Left lung (tissue), 10 donors: ENCODE data around the gene NHERF1. TPM values are rescaled to one million over a fixed set of nuclear protein-coding genes. Genes with fewer than 3 reads are reported as not detected.

Experiments
- ATAC-seq: fragments of 200-7000 bp; cut with Tn5 transposase; one replicate; pipeline ENCODE4 v1.9.1; 2020; ENCODE audit warnings: moderate library complexity
- DNase-seq, 4 donors: peaks; one replicate each; pipeline ENCODE4 v3.0.0-alpha.2; 2013 to 2020
- H3K27ac ChIP-seq, 2 donors: fragments of 200-600 bp; sonication (generic) in 1 of 2; one replicate each; pipeline versions ENCODE4 v1.5.0 to v1.8.0; 2020 to 2021
- H3K27me3 ChIP-seq, 2 donors: fragments of 200-600 bp; sonication (generic) in 1 of 2; one replicate each; pipeline versions ENCODE4 v1.5.0 to v1.8.0; 2020 to 2021
- H3K36me3 ChIP-seq, 2 donors: fragments of 200-600 bp; sonication (generic) in 1 of 2; one replicate each; pipeline versions ENCODE4 v1.5.0 to v1.8.0; 2020 to 2021
- H3K4me1 ChIP-seq, 2 donors: fragments of 200-600 bp; one replicate each; pipeline ENCODE4 v1.8.0; 2021
- H3K4me3 ChIP-seq, 2 donors: fragments of 200-600 bp; sonication (generic) in 1 of 2; one replicate each; pipeline versions ENCODE4 v1.5.0 to v1.8.0; 2020 to 2021; ENCODE audit warnings: mild to moderate bottlenecking in 1 of 2
- H3K9me3 ChIP-seq, 2 donors: fragments of 200-600 bp; sonication (generic) in 1 of 2; one replicate each; pipeline versions ENCODE4 v1.5.0 to v1.8.0; 2020 to 2021
- CTCF ChIP-seq, 2 donors: fragments of 200-600 bp; sonication (generic) in 1 of 2; IDR thresholded peaks; one replicate each; pipeline versions ENCODE4 v1.5.0 to v1.8.0; 2021; ENCODE audit warnings: antibody characterized with exemption in 2 of 2
- intact Hi-C, 2 donors: fragments of 100-400 bp; cut with DNase I; formaldehyde crosslinking; loops; one replicate each; pipeline versions ENCODE4 v1.11.2 to v1.14.2; 2022
- microRNA-seq, 2 donors: library from miRNA; unstranded; fragments of <30 nt; microRNA quantifications; one replicate each; pipeline ENCODE4, GENCODE V29; 2019
- polyA plus RNA-seq, 6 donors: library from polyadenylated mRNA; unstranded; fragments of 120-200 nt; gene quantifications; one replicate each; pipeline ENCODE4 v1.2.1, GENCODE V29; 2013; ENCODE audit not compliant: insufficient read length in 6 of 6
- total RNA-seq, 2 donors: library from RNA; stranded (reverse); fragmentation: NEBNext Ultra II Directional; extraction: Animal tissue kit (Norgen Biotek cat#: 25700); gene quantifications; one replicate each; pipeline ENCODE4 v1.2.1, GENCODE V29; 2021
- donor health status: DM: no; HTN: yes; CAD: no.
- donor health status: DM: no; HTN: no; CAD: no.

The NHERF1 gene
- total and polyA plus RNA-seq, 8 donors = 25.5 to 65.5 (median 48.6) TPM

GRCh38 chr17:74816905-74817620, 68.6 kb downstream of the NHERF1 start:
- no peak for TF ChIP-seq CTCF (IDR thresholded peaks at IDR 0.05)
- ATAC-seq = no peak
- Histone ChIP-seq H3K4me3 (no peak overlapping the region), H3K36me3 (peaks cover 0 to 48% of the 10 kb centered on the region in 2 donors), H3K27ac (no peak overlapping the region), H3K9me3 (no peaks in the 10 kb centered on the region), H3K27me3 (no peaks in the 10 kb centered on the region), H3K4me1 (peaks cover 0 to 21% of the 10 kb centered on the region in 2 donors)
- intact Hi-C loops = no loop called here
- DNase-seq = no peak

GRCh38 chr17:74818291-74818938, 70.0 kb downstream of the NHERF1 start:
- intact Hi-C loops = no loop called here
- Histone ChIP-seq H3K4me1 (peaks cover 0 to 8% of the 10 kb centered on the region in 2 donors), H3K27ac (no peak overlapping the region), H3K4me3 (no peak overlapping the region), H3K9me3 (no peaks in the 10 kb centered on the region), H3K36me3 (peaks cover 0 to 57% of the 10 kb centered on the region in 2 donors), H3K27me3 (no peaks in the 10 kb centered on the region)
- TF ChIP-seq CTCF (IDR thresholded peaks at IDR 0.05) = no peak
- DNase-seq (no peak), ATAC-seq (no peak)

Small RNA genes lying within 50 kb of the gene (microRNA-seq; reads per million reads assigned to microRNA genes)
- 47.1 to 62.3 reads per million in 2 donors for gene MIR3615

Other genes starting within 250 kb of the NHERF1 start
- gene CD300LB, start 217.2 kb upstream of the NHERF1 start, total RNA-seq = 1 to 10 TPM in 1 of 2 donors, under 1 TPM in 1; 0.58 to 1.6 TPM
- under 1 TPM; 0.13 to 0.44 (median 0.23) TPM for gene CD300LB, start 217.2 kb upstream of the NHERF1 start, polyA plus RNA-seq
- 10 to 100 TPM in 1 of 2 donors, 1 to 10 TPM in 1; 6.6 to 11.0 TPM for gene CD300C, start 202.5 kb upstream of the NHERF1 start, total RNA-seq
- gene CD300C, start 202.5 kb upstream of the NHERF1 start, polyA plus RNA-seq = under 1 TPM; 0.40 to 0.61 (median 0.53) TPM
- gene CD300H, start 181.1 kb upstream of the NHERF1 start, total RNA-seq = under 1 TPM in 1 of 2 donors, not detected in 1; 0.76 TPM
- under 1 TPM in 2 of 6 donors, not detected in 4; 0.32 to 0.64 TPM for gene CD300H, start 181.1 kb upstream of the NHERF1 start, polyA plus RNA-seq
- under 1 TPM in 1 of 2 donors, not detected in 1; 0.29 TPM for gene CD300LD, start 156.3 kb upstream of the NHERF1 start, total RNA-seq
- gene CD300LD, start 156.3 kb upstream of the NHERF1 start, polyA plus RNA-seq = not detected
- 10 to 100 TPM in 1 of 2 donors, 1 to 10 TPM in 1; 3.2 to 28.7 TPM for gene CD300E, start 124.9 kb upstream of the NHERF1 start, total RNA-seq
- under 1 TPM; 0.24 to 0.74 (median 0.42) TPM for gene CD300E, start 124.9 kb upstream of the NHERF1 start, polyA plus RNA-seq
- gene CD300LF, start 35.7 kb upstream of the NHERF1 start, total RNA-seq = 10 to 100 TPM; 18.7 to 26.7 TPM
- gene CD300LF, start 35.7 kb upstream of the NHERF1 start, polyA plus RNA-seq = under 1 TPM; 0.33 to 0.85 (median 0.63) TPM
- gene RAB37, start 11.4 kb upstream of the NHERF1 start, total RNA-seq = 1 to 10 TPM; 3.2 to 4.8 TPM
- 10 to 100 TPM in 5 of 6 donors, 1 to 10 TPM in 1; 9.4 to 11.2 (median 10.5) TPM for gene RAB37, start 11.4 kb upstream of the NHERF1 start, polyA plus RNA-seq
- gene NAT9, start 27.7 kb downstream of the NHERF1 start, total RNA-seq = 10 to 100 TPM; 42.8 to 45.8 TPM
- gene NAT9, start 27.7 kb downstream of the NHERF1 start, polyA plus RNA-seq = 10 to 100 TPM; 40.3 to 52.8 (median 47.9) TPM
- under 1 TPM in 1 of 2 donors, not detected in 1; 0.26 TPM for gene GRIN2C, start 111.3 kb downstream of the NHERF1 start, total RNA-seq
- under 1 TPM; 0.15 to 0.43 (median 0.26) TPM for gene GRIN2C, start 111.3 kb downstream of the NHERF1 start, polyA plus RNA-seq
- 10 to 100 TPM in 1 of 2 donors, 1 to 10 TPM in 1; 7.7 to 17.2 TPM for gene FDXR, start 124.4 kb downstream of the NHERF1 start, total RNA-seq
- gene FDXR, start 124.4 kb downstream of the NHERF1 start, polyA plus RNA-seq = 1 to 10 TPM; 5.3 to 7.8 (median 6.2) TPM
- gene FADS6, start 145.0 kb downstream of the NHERF1 start, total RNA-seq = not detected
- under 1 TPM in 5 of 6 donors, not detected in 1; 0.07 to 0.28 (median 0.15) TPM for gene FADS6, start 145.0 kb downstream of the NHERF1 start, polyA plus RNA-seq
- not detected for gene USH1G, start 174.6 kb downstream of the NHERF1 start, total RNA-seq
- under 1 TPM in 5 of 6 donors, not detected in 1; 0.06 to 0.13 (median 0.12) TPM for gene USH1G, start 174.6 kb downstream of the NHERF1 start, polyA plus RNA-seq
- gene OTOP2, start 175.6 kb downstream of the NHERF1 start, total RNA-seq = not detected
- gene OTOP2, start 175.6 kb downstream of the NHERF1 start, polyA plus RNA-seq = not detected
- not detected for gene OTOP3, start 187.3 kb downstream of the NHERF1 start, total RNA-seq
- gene OTOP3, start 187.3 kb downstream of the NHERF1 start, polyA plus RNA-seq = not detected
- 10 to 100 TPM; 32.1 to 39.7 TPM for gene HID1, start 224.1 kb downstream of the NHERF1 start, total RNA-seq
- gene HID1, start 224.1 kb downstream of the NHERF1 start, polyA plus RNA-seq = 10 to 100 TPM; 58.0 to 75.8 (median 67.2) TPM
- gene CDR2L, start 239.0 kb downstream of the NHERF1 start, total RNA-seq = 10 to 100 TPM; 22.9 to 41.2 TPM
- gene CDR2L, start 239.0 kb downstream of the NHERF1 start, polyA plus RNA-seq = 10 to 100 TPM; 10.3 to 17.8 (median 13.8) TPM